B cell (primary cell): ENCODE measurements around the gene RCN2. TPM values are rescaled to one million over a fixed set of nuclear protein-coding genes. Genes with fewer than 3 reads are reported as not detected.

Experiments
- ATAC-seq: fragments of 200-7000 bp; cut with Tn5 transposase; one replicate; pipeline ENCODE4 v1.10.0; 2021; ENCODE audit warnings: low read depth, mild to moderate bottlenecking, moderate number of reproducible peaks, moderate library complexity
- CTCF ChIA-PET: fragments of 350-600 bp; sonication (Branson Sonifier 250); formaldehyde crosslinking; loops from one replicate; lab custom pipeline; 2021; ENCODE audit warnings: antibody characterized with exemption, inconsistent platforms; lab: Charles Lee
- POLR2A ChIA-PET: fragments of 350-600 bp; sonication (Branson Sonifier 250); formaldehyde crosslinking; loops from one replicate; lab custom pipeline; 2021; ENCODE audit warnings: antibody characterized with exemption; lab: Charles Lee
- DNase-seq: peaks from one replicate; pipeline ENCODE4 v3.0.0; 2013
- H2AFZ ChIP-seq: 2 replicates; pipeline ENCODE4 v1.6.1; 2012; ENCODE audit warnings: mild to moderate bottlenecking, low read depth, low read length; ENCODE audit not compliant: insufficient read depth, poor library complexity, severe bottlenecking
- H3K27ac ChIP-seq, 2 donors: 1 replicate in 1 of 2; 2 replicates in 1 of 2; pipeline ENCODE4 v1.5.1; 2012 to 2013; ENCODE audit warnings: low read length in 2 of 2, mild to moderate bottlenecking in 2 of 2, moderate library complexity in 1 of 2
- H3K27me3 ChIP-seq, 4 experiments: fragments of 200-600 bp in 1 of 4; sonication (generic) in 1 of 4; replicated peaks in 1 of 4; 1 replicate in 2 of 4; 2 replicates in 2 of 4; pipeline versions ENCODE4 v1.6.1 to v1.7.0; 2013 to 2016; ENCODE audit warnings: low read length in 3 of 4, mild to moderate bottlenecking in 2 of 4, mixed read lengths in 1 of 4, moderate library complexity in 1 of 4; ENCODE audit not compliant: insufficient read depth in 4 of 4, control insufficient read depth in 3 of 4; ENCODE audit errors: control extremely low read depth in 1 of 4
- H3K36me3 ChIP-seq, 2 experiments: replicated peaks in 1 of 2; 1 replicate in 1 of 2; 2 replicates in 1 of 2; pipeline versions ENCODE4 v1.6.1 to v1.7.1; 2013; ENCODE audit warnings: low read length in 1 of 2; ENCODE audit not compliant: insufficient read depth in 2 of 2, control insufficient read depth in 1 of 2; ENCODE audit errors: control extremely low read depth in 1 of 2, extremely low read depth in 1 of 2
- H3K4me1 ChIP-seq, 2 donors: fragments of 200-600 bp in 1 of 2; sonication (generic) in 1 of 2; 1 replicate in 1 of 2; 2 replicates in 1 of 2; pipeline versions ENCODE4 v1.5.1 to v1.6.1; 2013 to 2017; ENCODE audit warnings: low read length in 2 of 2; ENCODE audit not compliant: control insufficient read depth in 2 of 2, insufficient read depth in 2 of 2
- H3K4me2 ChIP-seq: replicated peaks from 2 replicates; pipeline ENCODE3; 2012; ENCODE audit warnings: mild to moderate bottlenecking, low read depth, low read length; ENCODE audit not compliant: poor library complexity, severe bottlenecking
- H3K4me3 ChIP-seq, 5 experiments: fragments of 200-600 bp in 1 of 5; sonication (generic) in 1 of 5; 1 replicate in 3 of 5; 2 replicates in 2 of 5; pipeline versions ENCODE4 v1.5.1 to v1.7.0; 2011 to 2016; ENCODE audit warnings: low read length in 4 of 5, mild to moderate bottlenecking in 4 of 5, low read depth in 2 of 5, control low read depth in 1 of 5, moderate library complexity in 1 of 5; ENCODE audit not compliant: insufficient read depth in 1 of 5; ENCODE audit errors: control extremely low read depth in 1 of 5, extremely low read depth in 1 of 5
- H3K79me2 ChIP-seq: fragments of 200-600 bp; sonication (generic); one replicate; pipeline ENCODE4 v1.6.0; 2016; ENCODE audit warnings: low read length; ENCODE audit not compliant: control insufficient read depth, insufficient read depth
- H3K9ac ChIP-seq: fragments of 200-600 bp; sonication (generic); 2 replicates; pipeline ENCODE4 v1.6.1; 2017; ENCODE audit warnings: mild to moderate bottlenecking, low read length, moderate library complexity
- H3K9me3 ChIP-seq, 3 donors: one replicate each; pipeline versions ENCODE4 v1.6.1 to v1.7.1; 2013; ENCODE audit warnings: low read length in 2 of 3; ENCODE audit not compliant: control insufficient read depth in 2 of 3, insufficient read depth in 1 of 3; ENCODE audit errors: control extremely low read depth in 1 of 3
- H4K20me1 ChIP-seq: 2 replicates; pipeline ENCODE4 v1.6.0; 2012; ENCODE audit warnings: mild to moderate bottlenecking, low read length; ENCODE audit not compliant: insufficient read depth, control insufficient read depth, poor library complexity, severe bottlenecking
- H3K27ac Mint-ChIP-seq: one replicate; pipeline ENCODE4 v1.8.0; 2021; ENCODE audit warnings: mixed read lengths
- H3K27me3 Mint-ChIP-seq: one replicate; pipeline ENCODE4 v1.8.0; 2021; ENCODE audit warnings: mixed read lengths
- H3K4me1 Mint-ChIP-seq: one replicate; pipeline ENCODE4 v1.8.0; 2021; ENCODE audit warnings: mixed read lengths
- H3K4me3 Mint-ChIP-seq: one replicate; pipeline ENCODE4 v1.8.0; 2021; ENCODE audit warnings: mixed read lengths
- H3K9me3 Mint-ChIP-seq: one replicate; pipeline ENCODE4 v1.8.0; 2022; ENCODE audit warnings: mixed read lengths; ENCODE audit not compliant: insufficient read depth
- CTCF ChIP-seq: fragments of 200-600 bp; IDR thresholded peaks from one replicate; pipeline ENCODE4 v1.8.0; 2022; ENCODE audit warnings: antibody characterized with exemption, mild to moderate bottlenecking
- EZH2 ChIP-seq: IDR thresholded peaks from 2 replicates; pipeline ENCODE4 v1.6.1; 2012; ENCODE audit warnings: borderline replicate concordance, low read depth, mild to moderate bottlenecking, moderate library complexity, low read length; ENCODE audit not compliant: insufficient read depth, poor library complexity, severe bottlenecking
- WGBS: methylation state at CpG from one replicate; pipeline ENCODE4 v1.1.5; 2013; ENCODE audit warnings: missing lambda C conversion rate; ENCODE audit not compliant: insufficient coverage; 5-methylcytosine and 5-hydroxymethylcytosine counted together
- intact Hi-C: fragments of 100-400 bp; cut with micrococcal nuclease; formaldehyde crosslinking; loops from one replicate; pipeline ENCODE4 v1.10.0; 2022
- polyA plus RNA-seq: library from polyadenylated mRNA; depleted of rRNA; stranded (reverse); fragments of >200 nt; gene quantifications from 2 replicates; pipeline ENCODE4 v1.2.3, GENCODE V29; 2012
- total RNA-seq, 2 donors: library from RNA; stranded (reverse); fragments of 120-200 nt in 1 of 2; gene quantifications; 1 replicate in 1 of 2; 2 replicates in 1 of 2; pipeline versions ENCODE4 v1.2.3 to v1.2.4, GENCODE V29; 2013 to 2022

RCN2 gene
- total and polyA plus RNA-seq, 2 donors (not counting 1 experiment from before 2014, with no cell fraction given), result 16.7 to 27.8 TPM

GRCh38 chr15:76974456-76975036 is 43.0 kb downstream of the RCN2 start:
- H3K9ac ChIP-seq, result no peak overlapping the region
- ChIA-PET CTCF (interaction anchor here (1.1 to 2.8 kb wide), 9 partner anchors 8 to 569 kb away, joined by 3 to 67 read pairs (median 5); partner anchors contain the start of gene PSTPIP1), POLR2A (no interaction called here)
- 93% methylated on average over 4 of the region's 4 CpGs for WGBS
- Mint-ChIP-seq H3K27ac (no peak overlapping the region), H3K9me3 (no peaks in the 10 kb centered on the region), H3K27me3 (no peaks in the 10 kb centered on the region), H3K4me1 (peaks cover 3% of the 10 kb centered on the region), H3K4me3 (no peak overlapping the region)
- intact Hi-C loops, result no loop called here
- no peak overlapping the region for H3K4me3 ChIP-seq
- no peak for DNase-seq
- peaks cover 3 to 6% of the 10 kb centered on the region in 2 donors for H3K4me1 ChIP-seq
- no peak overlapping the region for H3K4me2 ChIP-seq
- no peak overlapping the region for H3K27ac ChIP-seq
- peaks cover 0 to 7% (median 0%) of the 10 kb centered on the region in 3 donors for H3K9me3 ChIP-seq
- H2AFZ ChIP-seq, result no peak overlapping the region
- no peaks in the 10 kb centered on the region for H3K36me3 ChIP-seq
- H4K20me1 ChIP-seq, result no peaks in the 10 kb centered on the region
- no peak for ATAC-seq
- no peaks in the 10 kb centered on the region for H3K79me2 ChIP-seq
- TF ChIP-seq EZH2 (no peak), CTCF (no peak)
- peaks cover 0 to 4% (median 0%) of the 10 kb centered on the region in 4 experiments for H3K27me3 ChIP-seq

- intact Hi-C loops, result no loop called here
- H3K4me1 ChIP-seq, result peaks cover 3 to 6% of the 10 kb centered on the region in 2 donors
- H3K4me1 Mint-ChIP-seq, result peaks cover 3% of the 10 kb centered on the region
- WGBS, result 100% methylated on average over 1 of the region's 1 CpG
- POLR2A ChIA-PET, result no interaction called here
- no peaks in the 10 kb centered on the region for H3K36me3 ChIP-seq
- no peak for DNase-seq
- no peak overlapping the region for H3K4me3 Mint-ChIP-seq
- no peak overlapping the region for H3K27ac ChIP-seq
- H3K4me2 ChIP-seq, result no peak overlapping the region
- H4K20me1 ChIP-seq, result no peaks in the 10 kb centered on the region
- no peak overlapping the region for H2AFZ ChIP-seq
- ATAC-seq, result no peak
- peaks cover 0 to 11% (median 0%) of the 10 kb centered on the region in 3 donors for H3K9me3 ChIP-seq
- no peaks in the 10 kb centered on the region for H3K9me3 Mint-ChIP-seq
- H3K27me3 Mint-ChIP-seq, result peaks cover 4% of the 10 kb centered on the region
- H3K9ac ChIP-seq, result no peak overlapping the region
- no peaks in the 10 kb centered on the region for H3K79me2 ChIP-seq
- no peak overlapping the region for H3K27ac Mint-ChIP-seq
- no peak for TF ChIP-seq CTCF
- TF ChIP-seq EZH2, result no peak
- CTCF ChIA-PET, result interaction anchor here (0.8 to 2.2 kb wide), 2 partner anchors 47 to 55 kb away, joined by 3 to 11 read pairs; no protein-coding TSS in a partner anchor
- no peak overlapping the region for H3K4me3 ChIP-seq
- peaks cover 0 to 10% (median 0%) of the 10 kb centered on the region in 4 experiments for H3K27me3 ChIP-seq
Observed at GRCh38 chr15:76976141-76976540, 44.6 kb downstream of the RCN2 start.
